Natural killer cell treated with Interleukin-12 subunit alpha and Interleukin-12 subunit beta and Interleukin-15 and Interleukin-18, amount 100 ng/mL, for 72 hours (primary cell): ENCODE data around the gene ACTN1. TPM values are rescaled to one million over a fixed set of nuclear protein-coding genes. Genes with fewer than 3 reads are reported as not detected.

ENCODE experiments used
- ATAC-seq, 2 donors: fragments of 150-1000 bp; cut with Tn5 transposase in 1 of 2; sonication (Bioruptor Pico), chemical (Tn5 transposase) in 1 of 2; 2 replicates each; pipeline ENCODE4 v1.10.0; 2021
- DNase-seq: peaks from one replicate; pipeline ENCODE4 v3.0.0; 2022; ENCODE audit warnings: low spot score
- H3K27ac Mint-ChIP-seq, 2 donors: 1 replicate in 1 of 2; 2 replicates in 1 of 2; pipeline ENCODE4 v1.8.0; 2022; ENCODE audit warnings: mixed read lengths in 2 of 2, mild to moderate bottlenecking in 1 of 2, moderate library complexity in 1 of 2
- H3K27me3 Mint-ChIP-seq, 2 donors: 1 replicate in 1 of 2; 2 replicates in 1 of 2; pipeline ENCODE4 v1.8.0; 2022; ENCODE audit warnings: mixed read lengths in 2 of 2
- H3K36me3 Mint-ChIP-seq: one replicate; pipeline ENCODE4 v1.8.0; 2022; ENCODE audit warnings: mixed read lengths
- H3K4me1 Mint-ChIP-seq, 2 donors: 1 replicate in 1 of 2; 2 replicates in 1 of 2; pipeline ENCODE4 v1.8.0; 2022; ENCODE audit warnings: low read depth in 2 of 2, mixed read lengths in 2 of 2, mild to moderate bottlenecking in 1 of 2
- H3K4me3 Mint-ChIP-seq: one replicate; pipeline ENCODE4 v1.8.0; 2022; ENCODE audit warnings: mixed read lengths
- H3K9me3 Mint-ChIP-seq: 2 replicates; pipeline ENCODE4 v1.8.0; 2022; ENCODE audit warnings: mixed read lengths
- total RNA-seq, 2 donors: library from RNA; stranded (reverse); gene quantifications; one replicate each; pipeline ENCODE4 v1.2.3, GENCODE V29; 2022

ACTN1 gene
- total RNA-seq, 2 donors from 2014 or later: 40.1 to 124 TPM

GRCh38 chr14:68970736-68971135, 8.4 kb downstream of the ACTN1 start:
- Mint-ChIP-seq H3K27me3 (peaks cover 0 to 3% of the 10 kb centered on the region in 2 donors), H3K4me1 (peaks cover 18 to 32% of the 10 kb centered on the region in 2 donors), H3K36me3 (peaks cover 11% of the 10 kb centered on the region), H3K27ac (peak overlapping the region in 1 of 2 donors; percentile 48), H3K9me3 (no peaks in the 10 kb centered on the region), H3K4me3 (no peak overlapping the region)
- DNase-seq (no peak), ATAC-seq (no peak)

GRCh38 chr14:68970038-68970612, 9.0 kb downstream of the ACTN1 start:
- Mint-ChIP-seq H3K27ac (peak overlapping the region in 1 of 2 donors; percentile 48), H3K27me3 (peaks cover 0 to 2% of the 10 kb centered on the region in 2 donors), H3K4me3 (no peak overlapping the region), H3K36me3 (peaks cover 8% of the 10 kb centered on the region), H3K4me1 (peaks cover 14 to 26% of the 10 kb centered on the region in 2 donors), H3K9me3 (no peaks in the 10 kb centered on the region)
- DNase-seq: no peak
- ATAC-seq: no peak

GRCh38 chr14:68969278-68970033, 9.6 kb downstream of the ACTN1 start:
- H3K27ac Mint-ChIP-seq: peak overlapping the region in 1 of 2 donors; percentile 48
- no peaks in the 10 kb centered on the region for H3K9me3 Mint-ChIP-seq
- H3K36me3 Mint-ChIP-seq: peaks cover 2% of the 10 kb centered on the region
- H3K4me1 Mint-ChIP-seq: peaks cover 7 to 21% of the 10 kb centered on the region in 2 donors
- DNase-seq: no peak
- H3K4me3 Mint-ChIP-seq: no peak overlapping the region
- no peak for ATAC-seq
- H3K27me3 Mint-ChIP-seq: no peaks in the 10 kb centered on the region

- no peak overlapping the region for H3K4me3 Mint-ChIP-seq
- H3K9me3 Mint-ChIP-seq: no peaks in the 10 kb centered on the region
- DNase-seq: no peak
- H3K27me3 Mint-ChIP-seq: no peaks in the 10 kb centered on the region
- H3K4me1 Mint-ChIP-seq: peaks cover 5 to 21% of the 10 kb centered on the region in 2 donors
- ATAC-seq: no peak
- no peaks in the 10 kb centered on the region for H3K36me3 Mint-ChIP-seq
- no peak overlapping the region for H3K27ac Mint-ChIP-seq
These were observed 10.4 kb downstream of the ACTN1 start for GRCh38 chr14:68968721-68969120.

GRCh38 chr14:68968051-68968450, 11.1 kb downstream of the ACTN1 start:
- no peaks in the 10 kb centered on the region for H3K9me3 Mint-ChIP-seq
- no peak for DNase-seq
- no peak for ATAC-seq
- H3K27me3 Mint-ChIP-seq: no peaks in the 10 kb centered on the region
- H3K36me3 Mint-ChIP-seq: no peaks in the 10 kb centered on the region
- no peak overlapping the region for H3K27ac Mint-ChIP-seq
- H3K4me3 Mint-ChIP-seq: no peak overlapping the region
- H3K4me1 Mint-ChIP-seq: peaks cover 5 to 22% of the 10 kb centered on the region in 2 donors

GRCh38 chr14:68967459-68967940, 11.6 kb downstream of the ACTN1 start:
- Mint-ChIP-seq H3K27ac (no peak overlapping the region), H3K4me1 (peaks cover 5 to 27% of the 10 kb centered on the region in 2 donors), H3K9me3 (no peaks in the 10 kb centered on the region), H3K27me3 (no peaks in the 10 kb centered on the region), H3K36me3 (no peaks in the 10 kb centered on the region), H3K4me3 (no peak overlapping the region)
- no peak for DNase-seq
- no peak for ATAC-seq

- Mint-ChIP-seq H3K4me1 (peaks cover 5 to 27% of the 10 kb centered on the region in 2 donors), H3K4me3 (no peak overlapping the region), H3K9me3 (no peaks in the 10 kb centered on the region), H3K36me3 (no peaks in the 10 kb centered on the region), H3K27me3 (no peaks in the 10 kb centered on the region), H3K27ac (no peak overlapping the region)
- DNase-seq (no peak), ATAC-seq (no peak)
These were observed 12.2 kb downstream of the ACTN1 start for GRCh38 chr14:68966872-68967301.

- no peaks in the 10 kb centered on the region for H3K9me3 Mint-ChIP-seq
- H3K27me3 Mint-ChIP-seq: no peaks in the 10 kb centered on the region
- no peaks in the 10 kb centered on the region for H3K36me3 Mint-ChIP-seq
- DNase-seq: no peak
- H3K27ac Mint-ChIP-seq: no peak overlapping the region
- H3K4me1 Mint-ChIP-seq: peaks cover 5 to 17% of the 10 kb centered on the region in 2 donors
- ATAC-seq: no peak
- H3K4me3 Mint-ChIP-seq: no peak overlapping the region
These were observed 13.8 kb downstream of the ACTN1 start for GRCh38 chr14:68965261-68965761.

GRCh38 chr14:68964300-68965093, 14.6 kb downstream of the ACTN1 start:
- DNase-seq: no peak
- ATAC-seq: no peak
- Mint-ChIP-seq H3K4me3 (no peak overlapping the region), H3K4me1 (peaks cover 5 to 16% of the 10 kb centered on the region in 2 donors), H3K27ac (no peak overlapping the region), H3K27me3 (no peaks in the 10 kb centered on the region), H3K9me3 (no peaks in the 10 kb centered on the region), H3K36me3 (no peaks in the 10 kb centered on the region)

- ATAC-seq (no peak), DNase-seq (no peak)
- H3K27me3 Mint-ChIP-seq: no peaks in the 10 kb centered on the region
- H3K9me3 Mint-ChIP-seq: no peaks in the 10 kb centered on the region
- no peaks in the 10 kb centered on the region for H3K36me3 Mint-ChIP-seq
- peaks cover 5 to 10% of the 10 kb centered on the region in 2 donors for H3K4me1 Mint-ChIP-seq
- H3K4me3 Mint-ChIP-seq: no peak overlapping the region
- no peak overlapping the region for H3K27ac Mint-ChIP-seq
These were observed 16.4 kb downstream of the ACTN1 start for GRCh38 chr14:68962681-68963080.

GRCh38 chr14:68961781-68962584, 17.1 kb downstream of the ACTN1 start:
- Mint-ChIP-seq H3K27ac (no peak overlapping the region), H3K27me3 (no peaks in the 10 kb centered on the region), H3K4me3 (no peak overlapping the region), H3K4me1 (peaks cover 7% of the 10 kb centered on the region in 2 donors), H3K36me3 (no peaks in the 10 kb centered on the region), H3K9me3 (no peaks in the 10 kb centered on the region)
- ATAC-seq: no peak
- DNase-seq: no peak

- Mint-ChIP-seq H3K27ac (no peak overlapping the region), H3K36me3 (no peaks in the 10 kb centered on the region), H3K27me3 (no peaks in the 10 kb centered on the region), H3K9me3 (no peaks in the 10 kb centered on the region), H3K4me3 (no peak overlapping the region), H3K4me1 (peaks cover 11 to 12% of the 10 kb centered on the region in 2 donors)
- ATAC-seq (no peak), DNase-seq (no peak)
These were observed 17.7 kb downstream of the ACTN1 start for GRCh38 chr14:68961361-68961760.

GRCh38 chr14:68960123-68960522, 19.0 kb downstream of the ACTN1 start:
- H3K9me3 Mint-ChIP-seq: no peaks in the 10 kb centered on the region
- H3K4me1 Mint-ChIP-seq: peaks cover 11 to 16% of the 10 kb centered on the region in 2 donors
- no peaks in the 10 kb centered on the region for H3K27me3 Mint-ChIP-seq
- ATAC-seq (no peak), DNase-seq (no peak)
- H3K27ac Mint-ChIP-seq: no peak overlapping the region
- H3K36me3 Mint-ChIP-seq: no peaks in the 10 kb centered on the region
- no peak overlapping the region for H3K4me3 Mint-ChIP-seq
